ENCODE data around the gene IQCH. TPM values are rescaled to one million over a fixed set of nuclear protein-coding genes. Genes with fewer than 3 reads are reported as not detected.
A peak's percentile ranks its signal among the peaks of the same experiment; 100 is the strongest.

The IQCH gene
- total and polyA plus RNA-seq, 9 of the 15 experiments (the other 6 are each of a cell fraction or from before 2014, with no cell fraction given): 1.8 to 3.9 (median 2.7) TPM

DNA sequence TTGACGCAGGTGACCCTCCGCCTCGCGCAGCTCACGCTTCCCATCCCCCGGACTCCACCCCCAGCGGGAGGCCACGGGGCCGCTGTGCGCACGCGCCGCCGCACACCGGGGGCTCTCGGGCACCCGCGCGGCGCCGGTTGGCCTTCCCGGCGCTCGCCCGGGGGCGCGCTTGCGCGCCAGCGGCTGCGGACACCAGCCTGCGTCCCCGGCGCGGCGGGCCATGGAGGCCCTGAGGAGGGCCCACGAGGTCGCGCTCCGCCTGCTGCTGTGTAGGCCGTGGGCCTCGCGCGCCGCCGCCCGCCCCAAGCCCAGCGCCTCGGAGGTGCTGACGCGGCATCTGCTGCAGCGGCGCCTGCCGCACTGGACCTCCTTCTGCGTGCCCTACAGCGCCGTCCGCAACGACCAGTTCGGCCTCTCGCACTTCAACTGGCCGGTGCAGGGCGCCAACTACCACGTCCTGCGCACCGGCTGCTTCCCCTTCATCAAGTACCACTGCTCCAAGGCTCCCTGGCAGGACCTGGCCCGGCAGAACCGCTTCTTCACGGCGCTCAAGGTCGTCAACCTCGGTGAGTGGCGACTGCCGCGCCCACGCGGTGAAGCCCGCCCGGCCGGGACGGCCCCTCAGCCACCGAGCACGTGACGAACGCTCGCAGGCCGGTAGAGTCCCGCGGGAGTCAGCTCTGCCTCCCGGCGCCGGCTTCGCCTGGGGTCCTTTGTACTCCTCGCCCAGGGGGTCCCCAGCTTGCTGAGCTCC is 266.6 kb downstream of the IQCH start, which contains the start of gene C15orf61 (continued):
- TF ChIP-seq ESRRA (IDR thresholded peaks at IDR 0.05; ENCODE audit: borderline replicate concordance, low read depth) (peak; percentile 87), RBM39 (optimal IDR thresholded peaks at IDR 0.05; ENCODE audit: low read depth, low read length) (no peak), RBBP5 (IDR thresholded peaks at IDR 0.05; ENCODE audit: borderline replicate concordance, insufficient read depth, low read length, poor library complexity, severe bottlenecking) (peak; percentile 96), NRF1 (conservative IDR thresholded peaks at IDR 0.05 in 1 of 2, IDR thresholded peaks at IDR 0.05 in 1 of 2) (peak; percentile 92 to 94; a peak in 2 of 4 replicates), CCNT2 (IDR thresholded peaks at IDR 0.05; ENCODE audit: borderline replicate concordance, extremely low read depth, insufficient read length, low read depth, low read length) (peak; percentile 78), SNRNP70 (optimal IDR thresholded peaks at IDR 0.05; ENCODE audit: low read depth, low read length) (no peak), NR2F6 (CRISPR knock-in tag; IDR thresholded peaks at IDR 0.05) (no peak), ZNF124 (CRISPR knock-in tag; IDR thresholded peaks at IDR 0.05) (no peak; the same call in 1 of the 2 replicates), ZNF121 (CRISPR knock-in tag; conservative IDR thresholded peaks at IDR 0.05) (no peak; the same call in 1 of the 2 replicates), POLR3A (IDR thresholded peaks at IDR 0.05; ENCODE audit: borderline replicate concordance, extremely low read depth, insufficient read depth, insufficient read length) (no peak), RBM22 (IDR thresholded peaks at IDR 0.05; ENCODE audit: low read depth, low read length, poor library complexity, severe bottlenecking) (peak; percentile 76), SUPT5H (IDR thresholded peaks at IDR 0.05) (peak; percentile 91)
- TF ChIP-seq, protein P1, sequence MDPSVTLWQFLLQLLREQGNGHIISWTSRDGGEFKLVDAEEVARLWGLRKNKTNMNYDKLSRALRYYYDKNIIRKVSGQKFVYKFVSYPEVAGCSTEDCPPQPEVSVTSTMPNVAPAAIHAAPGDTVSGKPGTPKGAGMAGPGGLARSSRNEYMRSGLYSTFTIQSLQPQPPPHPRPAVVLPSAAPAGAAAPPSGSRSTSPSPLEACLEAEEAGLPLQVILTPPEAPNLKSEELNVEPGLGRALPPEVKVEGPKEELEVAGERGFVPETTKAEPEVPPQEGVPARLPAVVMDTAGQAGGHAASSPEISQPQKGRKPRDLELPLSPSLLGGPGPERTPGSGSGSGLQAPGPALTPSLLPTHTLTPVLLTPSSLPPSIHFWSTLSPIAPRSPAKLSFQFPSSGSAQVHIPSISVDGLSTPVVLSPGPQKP (CRISPR knock-in tag; IDR thresholded peaks at IDR 0.05): 0 out of 2 replicates have a peak, but pooled peaks have one; percentile 21
- TF ChIP-seq, protein P2, sequence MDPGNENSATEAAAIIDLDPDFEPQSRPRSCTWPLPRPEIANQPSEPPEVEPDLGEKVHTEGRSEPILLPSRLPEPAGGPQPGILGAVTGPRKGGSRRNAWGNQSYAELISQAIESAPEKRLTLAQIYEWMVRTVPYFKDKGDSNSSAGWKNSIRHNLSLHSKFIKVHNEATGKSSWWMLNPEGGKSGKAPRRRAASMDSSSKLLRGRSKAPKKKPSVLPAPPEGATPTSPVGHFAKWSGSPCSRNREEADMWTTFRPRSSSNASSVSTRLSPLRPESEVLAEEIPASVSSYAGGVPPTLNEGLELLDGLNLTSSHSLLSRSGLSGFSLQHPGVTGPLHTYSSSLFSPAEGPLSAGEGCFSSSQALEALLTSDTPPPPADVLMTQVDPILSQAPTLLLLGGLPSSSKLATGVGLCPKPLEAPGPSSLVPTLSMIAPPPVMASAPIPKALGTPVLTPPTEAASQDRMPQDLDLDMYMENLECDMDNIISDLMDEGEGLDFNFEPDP (CRISPR knock-in tag; IDR thresholded peaks at IDR 0.05): no peak
- TF ChIP-seq, protein P3, sequence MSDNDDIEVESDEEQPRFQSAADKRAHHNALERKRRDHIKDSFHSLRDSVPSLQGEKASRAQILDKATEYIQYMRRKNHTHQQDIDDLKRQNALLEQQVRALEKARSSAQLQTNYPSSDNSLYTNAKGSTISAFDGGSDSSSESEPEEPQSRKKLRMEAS (CRISPR knock-in tag; IDR thresholded peaks at IDR 0.05): peak; percentile 98
- TF ChIP-seq, protein P4, sequence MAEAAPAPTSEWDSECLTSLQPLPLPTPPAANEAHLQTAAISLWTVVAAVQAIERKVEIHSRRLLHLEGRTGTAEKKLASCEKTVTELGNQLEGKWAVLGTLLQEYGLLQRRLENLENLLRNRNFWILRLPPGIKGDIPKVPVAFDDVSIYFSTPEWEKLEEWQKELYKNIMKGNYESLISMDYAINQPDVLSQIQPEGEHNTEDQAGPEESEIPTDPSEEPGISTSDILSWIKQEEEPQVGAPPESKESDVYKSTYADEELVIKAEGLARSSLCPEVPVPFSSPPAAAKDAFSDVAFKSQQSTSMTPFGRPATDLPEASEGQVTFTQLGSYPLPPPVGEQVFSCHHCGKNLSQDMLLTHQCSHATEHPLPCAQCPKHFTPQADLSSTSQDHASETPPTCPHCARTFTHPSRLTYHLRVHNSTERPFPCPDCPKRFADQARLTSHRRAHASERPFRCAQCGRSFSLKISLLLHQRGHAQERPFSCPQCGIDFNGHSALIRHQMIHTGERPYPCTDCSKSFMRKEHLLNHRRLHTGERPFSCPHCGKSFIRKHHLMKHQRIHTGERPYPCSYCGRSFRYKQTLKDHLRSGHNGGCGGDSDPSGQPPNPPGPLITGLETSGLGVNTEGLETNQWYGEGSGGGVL (CRISPR knock-in tag; IDR thresholded peaks at IDR 0.05): no peak
- TF ChIP-seq, protein P5, sequence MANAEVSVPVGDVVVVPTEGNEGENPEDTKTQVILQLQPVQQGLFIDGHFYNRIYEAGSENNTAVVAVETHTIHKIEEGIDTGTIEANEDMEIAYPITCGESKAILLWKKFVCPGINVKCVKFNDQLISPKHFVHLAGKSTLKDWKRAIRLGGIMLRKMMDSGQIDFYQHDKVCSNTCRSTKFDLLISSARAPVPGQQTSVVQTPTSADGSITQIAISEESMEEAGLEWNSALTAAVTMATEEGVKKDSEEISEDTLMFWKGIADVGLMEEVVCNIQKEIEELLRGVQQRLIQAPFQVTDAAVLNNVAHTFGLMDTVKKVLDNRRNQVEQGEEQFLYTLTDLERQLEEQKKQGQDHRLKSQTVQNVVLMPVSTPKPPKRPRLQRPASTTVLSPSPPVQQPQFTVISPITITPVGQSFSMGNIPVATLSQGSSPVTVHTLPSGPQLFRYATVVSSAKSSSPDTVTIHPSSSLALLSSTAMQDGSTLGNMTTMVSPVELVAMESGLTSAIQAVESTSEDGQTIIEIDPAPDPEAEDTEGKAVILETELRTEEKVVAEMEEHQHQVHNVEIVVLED (CRISPR knock-in tag; IDR thresholded peaks at IDR 0.05): peak; percentile 63

Data from K562 (cell line).